ENCODE results near the gene GNB5.
A peak's percentile ranks its signal among the peaks of the same experiment; 100 is the strongest.
"Not testable (repeated sequence)": the region's sequence is repeated elsewhere in the genome, so short reads cannot be mapped to it uniquely, and the experiment has no call there.

The GNB5 gene

GRCh38 chr15:52179278-52180195 is 11.7 kb downstream of the GNB5 start:
- TF ChIP-seq, protein P1, sequence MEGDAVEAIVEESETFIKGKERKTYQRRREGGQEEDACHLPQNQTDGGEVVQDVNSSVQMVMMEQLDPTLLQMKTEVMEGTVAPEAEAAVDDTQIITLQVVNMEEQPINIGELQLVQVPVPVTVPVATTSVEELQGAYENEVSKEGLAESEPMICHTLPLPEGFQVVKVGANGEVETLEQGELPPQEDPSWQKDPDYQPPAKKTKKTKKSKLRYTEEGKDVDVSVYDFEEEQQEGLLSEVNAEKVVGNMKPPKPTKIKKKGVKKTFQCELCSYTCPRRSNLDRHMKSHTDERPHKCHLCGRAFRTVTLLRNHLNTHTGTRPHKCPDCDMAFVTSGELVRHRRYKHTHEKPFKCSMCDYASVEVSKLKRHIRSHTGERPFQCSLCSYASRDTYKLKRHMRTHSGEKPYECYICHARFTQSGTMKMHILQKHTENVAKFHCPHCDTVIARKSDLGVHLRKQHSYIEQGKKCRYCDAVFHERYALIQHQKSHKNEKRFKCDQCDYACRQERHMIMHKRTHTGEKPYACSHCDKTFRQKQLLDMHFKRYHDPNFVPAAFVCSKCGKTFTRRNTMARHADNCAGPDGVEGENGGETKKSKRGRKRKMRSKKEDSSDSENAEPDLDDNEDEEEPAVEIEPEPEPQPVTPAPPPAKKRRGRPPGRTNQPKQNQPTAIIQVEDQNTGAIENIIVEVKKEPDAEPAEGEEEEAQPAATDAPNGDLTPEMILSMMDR (IDR thresholded peaks at IDR 0.05; ENCODE audit: borderline replicate concordance, control extremely low read depth, extremely low read depth, insufficient read depth, missing control alignments), result no peak
- peak; percentile 93 for DNase-seq (ENCODE audit: low spot score)

DNA sequence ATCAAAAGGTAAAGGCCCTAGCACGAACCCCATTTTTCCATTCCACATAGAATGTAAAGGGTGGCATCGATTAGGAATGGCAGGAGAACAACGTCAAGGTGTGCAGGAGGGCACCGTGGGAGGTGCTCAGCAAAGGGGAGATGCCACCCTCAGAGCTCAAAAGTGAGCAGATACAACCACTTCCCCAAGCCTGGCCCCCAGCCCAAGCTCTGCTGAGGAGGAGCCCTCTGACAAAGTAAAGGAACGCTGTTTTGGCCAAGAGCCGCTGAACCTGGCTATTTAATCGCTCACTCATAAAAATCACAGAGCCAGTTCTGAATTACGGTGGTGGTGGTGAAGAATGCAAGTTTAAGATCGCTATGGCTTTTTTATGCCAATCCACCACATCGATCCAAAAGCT is 12.4 kb downstream of the GNB5 start:
- DNase-seq (ENCODE audit: low spot score), result no peak
- in situ Hi-C loops (cut with MboI; ENCODE audit: low sequenced_read_pairs, unreplicated experiment), result no loop called here
- TF ChIP-seq, protein P1 (IDR thresholded peaks at IDR 0.05; ENCODE audit: borderline replicate concordance, control extremely low read depth, extremely low read depth, insufficient read depth, missing control alignments), result no peak

More at GRCh38 chr15:52179278-52180195, 11.7 kb downstream of the GNB5 start:
- in situ Hi-C loops (cut with MboI; ENCODE audit: low sequenced_read_pairs, unreplicated experiment), result no loop called here

DNA sequence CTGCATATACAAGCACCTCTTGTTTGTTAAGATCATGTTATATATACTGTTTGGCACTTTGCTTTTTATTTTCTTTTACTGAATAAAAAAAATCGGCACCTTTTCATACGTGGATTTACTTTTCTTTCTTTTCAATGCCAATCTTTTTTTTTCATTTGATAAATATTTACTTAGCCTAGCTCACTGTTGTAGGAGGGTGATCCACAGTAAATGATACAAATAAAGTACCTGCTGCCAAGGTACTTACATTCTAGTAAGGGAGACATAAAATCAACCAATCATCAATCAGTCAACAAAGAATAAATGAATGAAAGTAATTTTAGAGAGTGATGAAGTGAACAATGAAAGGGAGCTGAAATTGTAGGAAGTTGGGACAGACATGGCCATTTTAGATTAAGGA is 18.3 kb downstream of the GNB5 start:
- no peak for DNase-seq (ENCODE audit: low spot score)
- in situ Hi-C loops (cut with MboI; ENCODE audit: low sequenced_read_pairs, unreplicated experiment), result no loop called here
- TF ChIP-seq, protein P1 (IDR thresholded peaks at IDR 0.05; ENCODE audit: borderline replicate concordance, control extremely low read depth, extremely low read depth, insufficient read depth, missing control alignments), result no peak

GRCh38 chr15:52171807-52172206 is 19.4 kb downstream of the GNB5 start:
- TF ChIP-seq, protein P1 (IDR thresholded peaks at IDR 0.05; ENCODE audit: borderline replicate concordance, control extremely low read depth, extremely low read depth, insufficient read depth, missing control alignments), result no peak
- in situ Hi-C loops (cut with MboI; ENCODE audit: low sequenced_read_pairs, unreplicated experiment), result no loop called here
- no peak for DNase-seq (ENCODE audit: low spot score)

DNA sequence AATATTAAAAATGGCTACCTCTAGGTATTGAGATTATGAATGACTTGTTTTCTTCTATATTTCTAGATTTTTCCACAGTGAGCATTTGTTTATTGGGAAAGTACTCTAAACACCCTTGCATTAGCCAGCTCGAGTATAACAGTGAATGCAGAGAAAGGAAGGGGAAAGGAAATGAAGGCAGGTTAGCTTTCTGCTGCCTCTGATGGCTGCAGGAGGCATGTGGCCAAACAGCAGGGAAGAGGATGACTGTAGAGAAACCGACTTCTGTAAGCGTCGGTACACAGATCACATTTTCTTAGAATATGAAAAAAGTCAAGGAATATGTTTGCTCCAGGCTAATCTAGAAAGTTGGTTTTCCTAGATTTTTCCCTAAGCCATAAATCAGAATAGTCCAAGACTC is 19.8 kb downstream of the GNB5 start:
- no peak for DNase-seq (ENCODE audit: low spot score)
- in situ Hi-C loops (cut with MboI; ENCODE audit: low sequenced_read_pairs, unreplicated experiment), result no loop called here
- TF ChIP-seq, protein P1 (IDR thresholded peaks at IDR 0.05; ENCODE audit: borderline replicate concordance, control extremely low read depth, extremely low read depth, insufficient read depth, missing control alignments), result no peak

DNA sequence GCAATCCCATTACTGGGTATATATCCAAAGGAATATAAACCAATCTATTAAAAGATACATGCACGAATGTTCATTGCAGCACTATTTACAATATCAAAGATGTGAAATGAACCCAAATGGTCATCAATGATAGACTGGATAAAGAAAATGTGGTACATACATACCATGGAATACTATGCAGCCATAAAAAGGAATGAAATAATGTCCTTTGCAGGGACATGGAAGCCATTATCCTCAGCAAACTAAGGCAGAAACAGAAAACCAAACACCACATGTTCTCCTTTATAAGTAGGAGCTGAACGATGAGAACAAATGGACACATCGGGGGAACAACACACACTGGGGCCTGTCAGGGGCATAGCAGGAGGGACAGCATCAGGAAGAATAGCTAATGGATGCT is 21.0 kb downstream of the GNB5 start:
- DNase-seq (ENCODE audit: low spot score); in situ Hi-C loops (cut with MboI; ENCODE audit: low sequenced_read_pairs, unreplicated experiment): not testable (repeated sequence)

DNA sequence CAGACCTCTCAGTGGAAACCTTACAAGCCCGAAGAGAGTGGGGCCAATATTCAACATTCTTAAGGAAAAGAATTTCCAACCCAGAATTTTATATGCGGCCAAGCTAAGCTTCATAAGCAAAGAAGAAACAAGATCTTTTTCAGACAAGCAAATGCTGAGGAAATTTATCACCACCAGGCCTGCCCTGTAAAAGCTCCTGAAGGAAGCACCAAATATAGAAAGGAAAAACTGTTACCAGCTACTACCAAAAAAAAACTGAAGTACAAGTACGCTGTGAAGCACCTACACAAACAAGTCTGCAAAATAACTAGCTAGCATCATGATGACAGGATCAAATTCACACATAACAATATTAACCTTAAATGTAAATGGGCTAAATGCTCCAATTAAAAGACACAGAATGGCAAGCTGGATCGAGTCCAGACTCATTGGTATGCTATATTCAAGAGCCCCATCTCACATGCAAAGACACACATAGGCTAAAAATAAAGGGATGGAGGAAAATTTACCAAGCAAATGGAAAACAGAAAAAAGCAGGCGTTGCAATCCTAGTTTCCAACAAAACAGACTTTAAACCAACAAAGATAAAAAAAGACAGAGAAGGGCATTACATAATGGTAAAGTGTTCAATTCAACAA is 25.6 kb downstream of the GNB5 start:
- DNase-seq (ENCODE audit: low spot score); in situ Hi-C loops (cut with MboI; ENCODE audit: low sequenced_read_pairs, unreplicated experiment): not testable (repeated sequence)
